ENCODE results near the gene AP1G2. TPM values are rescaled to one million over a fixed set of nuclear protein-coding genes. Genes with fewer than 3 reads are reported as not detected.
A peak's percentile ranks its signal among the peaks of the same experiment; 100 is the strongest.

The AP1G2 gene
- total and polyA plus RNA-seq, 2 of the 13 experiments (the other 11 are each of a cell fraction or from before 2014, with no cell fraction given), result 96.9 to 611 TPM

- TF ChIP-seq ADNP (CRISPR knock-in tag; IDR thresholded peaks at IDR 0.05), result no peak
- TF ChIP-seq THAP9 (CRISPR knock-in tag; IDR thresholded peaks at IDR 0.05; ENCODE audit: borderline replicate concordance), result peak; percentile 87; the same call in 1 of the 2 replicates
- no peak for TF ChIP-seq E2F1 (CRISPR knock-in tag; IDR thresholded peaks at IDR 0.05)
- peak; percentile 76 for TF ChIP-seq PPARG (CRISPR knock-in tag; conservative IDR thresholded peaks at IDR 0.05)
- peak; percentile 93 for TF ChIP-seq LBX2 (CRISPR knock-in tag; IDR thresholded peaks at IDR 0.05; ENCODE audit: borderline replicate concordance)
- no peak for TF ChIP-seq TBX3 (IDR thresholded peaks at IDR 0.05; ENCODE audit: borderline replicate concordance)
- peak; percentile 21; the same call in 1 of the 2 replicates for TF ChIP-seq SRF (IDR thresholded peaks at IDR 0.05; ENCODE audit: low read depth, low read length)
- peak; percentile 99 for TF ChIP-seq ZNF292 (CRISPR knock-in tag; IDR thresholded peaks at IDR 0.05; ENCODE audit: borderline replicate concordance, low read depth)
- peak; percentile 76; the same call in 1 of the 2 replicates for TF ChIP-seq NR0B2 (CRISPR knock-in tag; IDR thresholded peaks at IDR 0.05)
- TF ChIP-seq ZNF281 (CRISPR knock-in tag; IDR thresholded peaks at IDR 0.05; ENCODE audit: borderline replicate concordance), result peak; percentile 59; the same call in 1 of the 2 replicates
- TF ChIP-seq HNRNPUL1 (IDR thresholded peaks at IDR 0.05; ENCODE audit: low read depth, low read length), result no peak
- TF ChIP-seq MED8 (CRISPR knock-in tag; IDR thresholded peaks at IDR 0.05; ENCODE audit: insufficient replicate concordance), result peak; percentile 69
- TF ChIP-seq SMAD1 (CRISPR knock-in tag; IDR thresholded peaks at IDR 0.05; ENCODE audit: borderline replicate concordance, low read depth), result peak; percentile 99
- TF ChIP-seq TOE1 (CRISPR knock-in tag; IDR thresholded peaks at IDR 0.05), result peak; percentile 95; the same call in 1 of the 2 replicates
- peak; percentile 82; the same call in 1 of the 2 replicates for TF ChIP-seq ZBTB20 (CRISPR knock-in tag; IDR thresholded peaks at IDR 0.05; ENCODE audit: borderline replicate concordance, low read depth)
- no peak for TF ChIP-seq TCF12 (IDR thresholded peaks at IDR 0.05)
- TF ChIP-seq TCF12 (CRISPR knock-in tag; IDR thresholded peaks at IDR 0.05), result peak; percentile 97; the same call in 1 of the 2 replicates
- TF ChIP-seq IRF1 (CRISPR knock-in tag; IDR thresholded peaks at IDR 0.05; ENCODE audit: low read depth), result peak; percentile 87; the same call in 1 of the 2 replicates
- TF ChIP-seq SAP130 (CRISPR knock-in tag; IDR thresholded peaks at IDR 0.05; ENCODE audit: low read depth), result peak; percentile 91
- peak; percentile 74 for TF ChIP-seq ZSCAN22 (CRISPR knock-in tag; IDR thresholded peaks at IDR 0.05)
These were observed 21.4 kb upstream of the AP1G2 start (continued) for GRCh38 chr14:23588884-23589598.
